DMS 273 treated with DMSO at 0.1 percent for 48 hours (cell line): ENCODE results near the gene ABCA1.
A peak's percentile ranks its signal among the peaks of the same experiment; 100 is the strongest.

Experiments used
- DNase-seq: peaks from one replicate; lab custom pipeline; 2025; lab: John Stamatoyannopoulos, UW

The ABCA1 gene

DNA sequence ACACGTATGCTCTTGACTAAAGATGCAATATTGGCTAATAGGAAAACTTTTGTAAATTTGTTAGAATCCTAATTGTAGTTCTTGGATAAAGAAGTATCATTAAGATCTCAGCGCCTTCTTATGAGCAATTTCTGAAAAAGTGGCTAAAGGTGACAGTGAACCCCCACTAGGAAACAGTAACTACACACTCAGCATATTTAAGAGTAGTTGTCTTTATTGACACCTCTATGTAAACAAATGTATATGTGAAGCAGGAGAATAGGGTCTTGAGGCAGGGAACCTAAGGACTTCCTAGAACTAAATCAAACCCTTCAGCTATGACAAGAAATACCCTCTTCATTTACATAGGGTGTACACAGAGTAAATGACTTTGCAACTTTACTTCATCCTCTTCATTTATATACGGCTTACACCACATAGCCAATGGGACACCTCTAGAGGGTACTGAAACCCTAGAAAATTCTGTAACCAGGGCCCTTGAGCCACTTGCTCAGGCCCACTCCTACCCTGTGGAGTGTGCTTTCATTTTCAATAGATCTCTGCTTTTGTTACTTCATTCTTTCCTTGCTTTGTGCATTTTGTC lies 177.7 kb downstream of the ABCA1 start:
- DNase-seq = no peak

DNA sequence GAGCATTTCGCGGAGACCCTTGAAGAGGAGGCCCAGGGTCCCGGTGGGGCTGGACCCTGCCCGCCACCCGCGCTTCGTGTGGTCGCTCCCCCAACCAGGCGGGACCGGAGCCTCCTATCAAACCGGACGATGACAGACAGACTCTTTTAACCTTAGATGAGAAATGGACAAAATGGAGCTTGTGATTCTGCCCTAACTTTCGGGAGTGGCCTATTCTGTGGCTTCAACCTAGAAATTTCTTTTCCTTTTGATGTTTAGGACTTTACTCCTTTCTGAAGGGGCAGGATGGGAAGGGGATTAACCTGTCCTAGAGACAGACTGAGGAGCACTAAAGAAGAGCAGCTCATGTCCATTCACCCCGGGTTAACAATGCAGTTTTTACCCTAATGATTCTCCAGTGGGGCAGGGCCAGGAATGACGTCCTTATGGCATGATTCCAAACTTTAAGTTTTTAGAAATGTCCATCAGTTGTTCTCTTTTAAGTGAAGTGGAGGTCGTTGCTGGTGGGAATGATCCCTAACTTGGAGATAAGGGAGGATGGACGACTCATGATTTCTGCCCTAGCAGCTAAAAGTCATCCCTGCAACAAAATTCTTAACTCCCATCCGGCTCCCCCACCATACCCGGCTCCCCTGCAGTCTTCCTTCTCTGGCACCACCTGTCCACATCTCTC lies 179.5 kb downstream of the ABCA1 start:
- DNase-seq = no peak

DNA sequence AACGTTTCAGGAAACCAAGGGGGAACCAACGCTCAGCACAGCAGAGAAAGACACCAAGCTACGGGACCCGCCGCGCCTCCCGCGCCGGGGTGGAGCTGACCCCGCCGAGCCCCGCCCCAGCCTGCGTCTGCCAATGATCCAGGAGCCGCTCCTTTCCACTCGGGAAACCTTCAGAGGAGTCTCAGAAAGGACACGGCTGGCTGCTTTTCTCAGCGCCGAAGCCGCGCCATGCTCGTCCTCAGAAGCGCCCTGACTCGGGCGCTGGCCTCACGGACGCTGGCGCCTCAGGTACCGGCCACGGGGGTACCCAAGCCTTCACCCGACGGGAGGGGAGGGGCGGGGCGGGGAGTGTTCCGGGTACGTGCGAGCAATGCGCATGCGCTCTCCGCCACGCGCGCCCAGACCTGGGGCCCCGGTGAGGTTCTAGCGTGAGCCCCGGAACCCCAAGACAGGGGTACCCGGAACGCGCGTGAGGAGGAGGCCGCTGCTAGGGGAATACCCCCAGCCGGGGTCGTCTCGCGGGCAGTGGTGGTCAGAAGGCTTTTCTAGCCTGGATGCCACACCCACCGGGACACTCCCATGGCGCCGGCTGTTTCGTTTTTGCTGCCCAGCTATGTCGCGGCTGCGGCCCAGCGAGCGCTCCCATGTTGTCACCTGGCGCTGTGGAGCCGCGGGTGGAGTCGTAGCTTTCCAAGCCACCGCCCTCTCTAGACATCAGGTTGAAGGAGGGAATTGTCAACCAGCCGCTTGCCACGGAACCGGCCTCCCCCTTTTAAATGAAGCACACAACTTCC lies 180.2 kb downstream of the ABCA1 start, which contains the start of gene NIPSNAP3A:
TSS of gene NIPSNAP3A (plus strand) at position 119 of the 794 bp plus-strand sequence. CDS start at position 229, 110 bp downstream.
- DNase-seq = peak; percentile 77

DNA sequence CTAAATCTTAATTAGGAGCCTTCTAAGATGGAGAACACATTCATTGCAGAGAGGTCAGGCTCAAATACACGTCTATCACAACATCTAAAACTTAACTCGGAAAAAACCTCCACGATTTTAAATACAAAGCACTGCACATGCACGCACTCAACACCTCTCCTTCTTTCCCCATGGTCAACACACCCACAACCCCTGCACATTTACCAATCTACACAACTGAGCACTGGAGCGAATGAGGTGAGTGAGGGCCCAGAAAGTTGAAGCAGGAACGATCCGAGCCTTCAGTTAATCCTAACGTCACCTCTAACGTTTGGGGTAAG lies 180.8 kb downstream of the ABCA1 start:
- peak; percentile 61 for DNase-seq

DNA sequence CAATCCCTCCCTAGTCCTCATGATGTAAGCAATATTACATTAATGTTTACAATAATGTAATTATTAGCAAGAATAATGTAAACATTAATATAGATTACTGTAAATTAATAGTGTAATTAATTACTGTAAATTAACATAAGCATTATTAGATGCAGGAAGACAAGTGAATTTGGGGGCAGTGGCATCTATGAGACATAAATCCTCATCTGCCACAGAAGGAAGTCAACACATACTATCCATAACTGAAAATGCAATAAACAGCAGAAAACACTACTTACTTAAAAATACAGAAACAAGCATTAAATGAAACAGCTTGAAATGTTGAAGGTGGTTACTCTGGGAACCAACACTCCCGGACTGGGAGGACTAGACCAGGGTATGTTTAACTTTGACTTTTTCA lies 181.2 kb downstream of the ABCA1 start:
- DNase-seq = no peak

GRCh38 chr9:104746285-104746684 lies 181.7 kb downstream of the ABCA1 start:
- DNase-seq = no peak

- DNase-seq = no peak
Observed at GRCh38 chr9:104745852-104746251, 182.1 kb downstream of the ABCA1 start.

DNA sequence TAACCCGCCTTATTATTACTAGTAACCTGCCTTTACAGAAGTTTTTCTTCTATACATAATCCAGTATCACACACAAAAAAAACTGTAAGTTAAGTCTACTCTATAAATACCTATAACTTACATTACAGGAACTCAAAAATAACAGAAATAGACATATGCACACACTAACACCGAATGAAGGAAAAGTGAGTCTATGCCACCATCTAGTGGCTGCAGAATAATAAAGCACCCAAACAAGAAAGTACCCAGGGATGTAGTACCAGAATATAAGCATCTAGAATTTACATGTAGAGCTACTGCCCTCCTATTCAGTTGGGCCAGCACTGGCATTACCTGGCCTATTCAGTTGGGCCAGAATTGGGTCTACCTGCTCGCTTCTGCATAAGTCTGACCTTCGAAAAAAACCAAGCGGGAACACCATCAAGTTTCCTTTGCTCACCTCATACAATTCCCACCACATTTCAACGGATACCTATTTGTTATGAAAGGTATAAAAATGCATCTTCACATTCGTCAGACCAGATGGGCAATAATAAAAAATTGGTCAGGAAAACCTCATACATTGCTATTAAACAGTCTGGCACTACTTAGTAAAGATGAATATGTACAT lies 184.5 kb downstream of the ABCA1 start:
- no peak for DNase-seq

- no peak for DNase-seq
Observed at GRCh38 chr9:104740621-104741020, 187.3 kb downstream of the ABCA1 start.

DNA sequence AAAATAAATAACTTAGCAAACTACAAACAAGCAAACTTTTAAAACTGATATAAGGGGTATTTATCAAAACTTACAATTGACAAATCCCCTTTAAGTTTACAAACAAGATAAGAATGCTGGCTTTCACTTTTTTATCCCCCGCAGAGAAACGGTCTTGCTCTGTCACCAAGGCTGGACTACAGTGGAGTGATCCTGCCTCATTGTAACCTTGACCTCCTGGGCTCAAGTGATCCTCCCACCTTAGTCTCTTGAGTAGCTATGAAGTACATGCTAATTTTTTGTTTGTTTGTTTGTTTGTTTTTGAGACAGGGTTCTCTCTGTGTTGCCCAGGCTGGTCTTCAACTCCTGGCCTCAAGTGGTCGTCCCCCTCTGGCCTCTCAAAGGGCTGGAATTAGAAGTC lies 189.5 kb downstream of the ABCA1 start:
- DNase-seq = no peak
